Skeletal muscle tissue (tissue), 4 donors: ENCODE data around the gene USP17L25. TPM values are rescaled to one million over a fixed set of nuclear protein-coding genes. Genes with fewer than 3 reads are reported as not detected.
"Not testable (repeated sequence)": the region's sequence is repeated elsewhere in the genome, so short reads cannot be mapped to it uniquely, and the experiment has no call there.

Source experiments
- H3K27ac ChIP-seq: one replicate; pipeline ENCODE4 v1.7.0; 2013; ENCODE audit warnings: mild to moderate bottlenecking, low read depth, low read length, inconsistent platforms
- H3K27me3 ChIP-seq, 3 donors: one replicate each; pipeline ENCODE4 v1.7.0; 2013; ENCODE audit warnings: low read length in 3 of 3; ENCODE audit not compliant: control insufficient read depth in 3 of 3, insufficient read depth in 3 of 3
- H3K36me3 ChIP-seq, 3 donors: one replicate each; pipeline ENCODE4 v1.7.0; 2013; ENCODE audit warnings: low read length in 3 of 3; ENCODE audit not compliant: control insufficient read depth in 3 of 3, insufficient read depth in 3 of 3
- H3K4me1 ChIP-seq, 3 donors: one replicate each; pipeline ENCODE4 v1.7.0; 2013; ENCODE audit warnings: low read length in 3 of 3, mild to moderate bottlenecking in 3 of 3; ENCODE audit not compliant: control insufficient read depth in 3 of 3, insufficient read depth in 3 of 3
- H3K4me3 ChIP-seq, 3 donors: one replicate each; pipeline ENCODE4 v1.7.0; 2013; ENCODE audit warnings: low read length in 3 of 3
- H3K9ac ChIP-seq, 3 donors: one replicate each; pipeline ENCODE4 v1.7.0; 2013; ENCODE audit warnings: low read length in 3 of 3, mild to moderate bottlenecking in 3 of 3, moderate library complexity in 2 of 3, low read depth in 1 of 3
- H3K9me3 ChIP-seq, 3 donors: one replicate each; pipeline ENCODE4 v1.7.0; 2013; ENCODE audit warnings: low read length in 3 of 3; ENCODE audit not compliant: control insufficient read depth in 3 of 3
- total RNA-seq: library from RNA; depleted of rRNA; stranded (reverse); fragments of >200 nt; gene quantifications from one replicate; pipeline ENCODE4 v1.2.3, GENCODE V29; 2014
- donor health status: Osteomylitis.

USP17L25 gene
- total RNA-seq, 1 donor from 2014 or later, result not detected

DNA sequence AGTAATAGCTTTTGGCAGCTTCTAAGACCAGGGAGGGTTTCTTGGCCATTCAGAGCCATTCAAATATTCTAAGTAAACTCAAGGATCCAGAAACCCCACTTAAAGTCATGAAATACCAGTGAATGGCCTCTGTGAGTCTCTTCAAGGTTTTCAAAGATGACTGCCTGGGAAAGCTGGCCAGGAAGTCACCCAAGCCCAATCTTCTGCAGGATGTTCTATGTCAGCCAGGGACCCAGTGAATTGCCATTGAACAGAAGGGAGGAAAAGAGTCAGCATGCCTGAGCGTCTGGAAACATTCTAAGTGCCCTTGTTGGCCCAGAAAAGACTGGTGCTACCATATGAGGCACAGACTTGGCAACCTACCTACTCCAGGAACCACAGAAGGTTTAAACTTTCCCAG lies 50.2 kb downstream of the USP17L25 start:
- not testable (repeated sequence) for H3K4me1 ChIP-seq, H3K27ac ChIP-seq, H3K27me3 ChIP-seq, H3K36me3 ChIP-seq, H3K9ac ChIP-seq, H3K4me3 ChIP-seq, H3K9me3 ChIP-seq

Other genes with a start within 250 kb of the USP17L25 start
- gene FAM90A26, start 159.5 kb upstream of the USP17L25 start, total RNA-seq, result not detected
- gene USP17L10, start 119.3 kb upstream of the USP17L25 start, total RNA-seq, result not detected
- gene USP17L11, start 114.5 kb upstream of the USP17L25 start, total RNA-seq, result not detected
- gene USP17L12, start 109.8 kb upstream of the USP17L25 start, total RNA-seq, result not detected
- not detected for gene USP17L13, start 105.0 kb upstream of the USP17L25 start, total RNA-seq
- not detected for gene USP17L15, start 95.5 kb upstream of the USP17L25 start, total RNA-seq
- gene USP17L17, start 86.0 kb upstream of the USP17L25 start, total RNA-seq, result not detected
- gene USP17L18, start 81.3 kb upstream of the USP17L25 start, total RNA-seq, result not detected
- gene USP17L19, start 76.5 kb upstream of the USP17L25 start, total RNA-seq, result not detected
- gene USP17L20, start 71.8 kb upstream of the USP17L25 start, total RNA-seq, result not detected
- not detected for gene USP17L21, start 67.0 kb upstream of the USP17L25 start, total RNA-seq
- gene USP17L22, start 62.3 kb upstream of the USP17L25 start, total RNA-seq, result not detected
- gene USP17L24, start 4.7 kb upstream of the USP17L25 start, total RNA-seq, result not detected
- gene USP17L26, start 4.7 kb downstream of the USP17L25 start, total RNA-seq, result not detected
- gene USP17L5, start 9.5 kb downstream of the USP17L25 start, total RNA-seq, result not detected
- not detected for gene USP17L27, start 14.2 kb downstream of the USP17L25 start, total RNA-seq
- gene USP17L28, start 19.0 kb downstream of the USP17L25 start, total RNA-seq, result not detected
- gene USP17L29, start 23.7 kb downstream of the USP17L25 start, total RNA-seq, result not detected
- not detected for gene USP17L30, start 33.2 kb downstream of the USP17L25 start, total RNA-seq
- gene DEFB131A, start 114.5 kb downstream of the USP17L25 start, total RNA-seq, result not detected